HUDEP-2 (cell line): ENCODE measurements around the gene KLHDC10.
"Not testable (repeated sequence)": the region's sequence is repeated elsewhere in the genome, so short reads cannot be mapped to it uniquely, and the experiment has no call there.

Experiments
- DNase-seq, 76 experiments: peaks; one replicate each; lab custom pipeline; 2025; ENCODE audit not compliant: unreplicated experiment in 76 of 76; lab: John Stamatoyannopoulos, UW

The KLHDC10 gene

DNA sequence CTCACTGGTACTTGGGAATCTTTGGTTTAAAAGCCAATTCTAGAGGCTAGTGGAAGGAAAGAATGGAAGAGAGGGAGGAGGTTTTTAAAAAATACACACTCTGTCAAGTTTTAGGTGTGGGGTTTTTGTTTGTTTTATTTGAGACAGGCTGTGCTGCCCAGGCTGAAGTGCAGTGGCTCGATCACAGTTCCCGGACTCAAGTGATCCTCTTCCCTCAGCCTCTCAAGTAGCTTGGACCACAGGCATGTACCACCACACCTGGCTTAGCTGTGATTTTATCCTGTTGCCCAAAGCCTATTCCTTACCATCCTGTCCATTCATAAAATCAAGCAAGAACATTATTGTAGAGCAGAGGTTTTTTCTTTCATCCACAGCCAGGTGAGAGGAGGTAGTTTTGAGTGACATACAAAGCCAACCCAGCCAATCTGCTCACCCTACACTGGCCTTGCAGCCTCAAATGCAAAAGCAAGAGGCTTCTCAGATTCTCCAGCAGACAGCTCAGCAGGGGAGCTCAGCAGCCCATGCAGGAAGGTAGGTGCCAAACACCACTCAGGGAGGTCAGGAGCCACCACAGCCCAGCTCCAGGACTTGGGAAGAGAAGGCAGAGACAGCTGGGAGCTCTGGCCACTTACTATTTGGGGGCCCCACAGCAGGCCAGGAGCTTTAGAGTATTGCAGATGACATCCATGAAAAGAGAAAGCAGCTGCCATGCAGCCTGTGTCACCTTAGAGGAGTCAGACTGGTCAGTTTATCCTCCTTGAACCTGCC, 69.0 kb downstream of the KLHDC10 start:
- no peak for DNase-seq

DNA sequence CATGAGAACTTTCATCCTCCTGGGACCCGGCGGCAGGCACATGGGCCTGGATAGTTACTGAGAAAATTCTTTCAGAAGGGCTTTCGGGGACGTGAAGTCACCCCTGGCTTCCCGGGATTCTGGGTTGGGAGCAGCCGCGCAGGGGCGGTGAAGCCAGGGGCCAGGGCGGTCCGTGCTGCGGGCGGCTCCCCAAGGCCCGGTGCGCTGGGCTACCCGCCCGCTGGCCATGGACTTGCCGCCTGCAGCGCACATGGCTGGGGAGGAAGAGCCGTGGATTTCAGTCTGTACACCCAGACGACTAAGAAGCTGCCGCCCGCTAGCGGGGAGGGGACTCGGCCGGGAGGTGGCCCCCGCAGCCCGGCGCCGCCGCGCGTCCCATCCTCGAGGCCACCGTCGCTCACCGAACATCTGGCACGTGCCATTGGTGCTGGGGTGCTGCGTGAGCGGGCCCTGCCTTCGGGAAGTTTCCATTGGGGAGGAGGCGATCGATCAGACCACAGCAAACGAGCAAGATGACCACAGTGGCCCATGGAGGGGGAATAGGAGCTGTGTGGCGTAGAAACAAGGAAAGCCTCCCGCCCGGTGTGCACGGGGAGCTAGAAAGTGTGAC, 70.3 kb downstream of the KLHDC10 start:
- no peak for DNase-seq

DNA sequence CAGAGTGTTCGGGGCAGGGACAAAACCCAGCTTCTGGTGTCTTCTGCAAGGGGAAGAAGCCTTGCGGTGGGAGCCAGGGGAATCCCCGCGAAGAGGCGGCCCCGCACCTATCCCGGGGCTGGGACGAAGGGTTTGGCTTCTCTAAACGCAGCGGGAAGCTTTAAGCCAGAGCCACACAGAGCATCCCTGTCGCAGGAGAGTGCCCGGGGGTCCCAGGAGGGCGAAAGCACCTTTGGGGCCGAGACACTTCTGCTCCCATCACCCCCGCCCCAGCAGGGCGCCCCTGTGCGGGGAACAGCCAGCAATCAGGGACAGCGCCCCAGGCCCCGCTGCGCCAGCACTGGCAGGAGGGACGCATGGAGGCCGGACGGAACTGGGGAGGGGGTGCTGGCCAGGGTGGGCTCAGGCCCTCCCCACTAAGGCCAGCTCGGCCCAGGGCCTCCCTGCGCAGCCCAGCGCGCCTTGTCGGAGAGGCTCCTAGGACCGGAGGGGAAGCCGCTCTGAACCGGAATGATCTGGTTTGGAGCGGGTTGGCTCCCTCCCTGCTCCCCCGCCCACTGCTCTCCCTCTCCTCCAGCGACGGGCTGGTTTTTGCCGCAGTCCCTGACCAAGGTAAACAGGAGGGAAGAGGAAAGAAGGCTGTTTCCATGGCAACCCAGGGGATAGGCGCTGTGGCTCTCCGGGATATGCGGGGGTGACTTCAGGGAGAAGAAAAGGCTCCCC, 71.0 kb downstream of the KLHDC10 start:
- DNase-seq: peak in 3 of 76 experiments; percentile 3 to 12 (median 9)

DNA sequence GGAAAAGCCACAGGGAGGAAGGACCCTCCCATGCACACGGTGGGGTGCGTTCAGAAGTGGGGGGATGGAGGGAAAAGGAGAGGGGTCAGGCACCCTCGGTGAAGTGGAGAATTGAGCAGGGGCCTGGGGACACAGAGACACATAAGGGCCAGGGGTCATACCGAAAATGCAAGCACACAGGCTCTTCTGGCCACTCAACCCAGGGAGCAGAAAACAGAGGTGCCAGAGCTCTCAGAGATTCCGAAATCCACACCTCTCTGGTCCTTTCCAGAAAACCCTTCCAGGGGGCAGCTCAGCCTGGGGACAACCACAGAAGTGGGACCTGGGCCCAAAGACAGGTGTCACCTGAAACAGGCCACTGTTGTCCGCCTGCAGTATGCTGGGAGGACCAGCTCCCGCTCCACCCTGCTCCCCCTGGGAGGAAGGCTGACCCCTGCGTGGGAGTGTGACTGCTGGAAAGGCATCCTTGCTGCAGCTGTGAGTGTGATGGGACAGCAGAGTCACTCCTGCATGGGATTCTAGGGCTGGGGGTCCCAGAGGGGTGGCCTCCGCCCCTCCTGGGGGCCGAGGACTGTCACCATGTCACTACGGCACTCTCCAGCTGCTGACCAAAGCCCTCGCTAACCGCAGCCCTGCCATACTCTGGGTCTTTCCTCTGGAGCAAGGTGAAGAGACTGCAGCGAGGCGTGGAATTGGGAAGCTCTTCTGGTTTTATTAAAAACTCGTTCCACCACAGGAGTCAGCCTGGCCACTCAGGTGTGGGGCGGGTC, 71.7 kb downstream of the KLHDC10 start:
- no peak for DNase-seq

DNA sequence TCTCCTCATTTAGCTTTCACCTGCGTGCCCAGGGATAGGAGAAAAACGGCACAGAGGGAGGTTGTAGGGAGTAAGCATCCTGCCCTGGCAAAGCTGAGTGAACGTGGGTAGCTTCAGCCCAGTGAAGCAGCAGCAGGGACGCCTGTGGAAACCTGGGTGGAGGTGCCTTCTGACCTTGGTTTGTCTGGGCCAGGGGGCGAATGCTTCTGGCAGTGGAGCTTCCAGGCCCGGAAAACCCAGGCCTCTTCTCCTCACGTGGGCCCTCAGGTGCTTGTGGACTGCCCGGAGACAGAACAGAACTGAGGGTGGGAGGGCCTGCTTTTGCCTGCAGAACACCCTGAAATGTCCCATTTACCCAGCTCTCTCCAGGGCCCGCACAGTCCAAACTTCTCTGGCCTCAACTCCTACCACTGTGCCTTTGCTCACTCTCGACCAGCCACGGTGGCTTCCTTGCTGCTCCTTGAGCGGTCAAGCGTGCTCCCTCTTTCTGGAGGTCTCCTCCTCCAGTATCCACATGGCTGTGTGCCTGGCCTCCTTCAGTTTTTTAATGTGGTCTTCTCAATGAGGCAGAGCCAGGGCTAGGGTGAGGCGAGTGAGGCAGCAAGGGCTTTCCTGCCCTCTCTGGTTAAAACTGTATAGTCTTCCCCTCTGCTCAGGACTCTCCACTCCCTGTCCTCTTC, 72.5 kb downstream of the KLHDC10 start:
- DNase-seq: no peak

DNA sequence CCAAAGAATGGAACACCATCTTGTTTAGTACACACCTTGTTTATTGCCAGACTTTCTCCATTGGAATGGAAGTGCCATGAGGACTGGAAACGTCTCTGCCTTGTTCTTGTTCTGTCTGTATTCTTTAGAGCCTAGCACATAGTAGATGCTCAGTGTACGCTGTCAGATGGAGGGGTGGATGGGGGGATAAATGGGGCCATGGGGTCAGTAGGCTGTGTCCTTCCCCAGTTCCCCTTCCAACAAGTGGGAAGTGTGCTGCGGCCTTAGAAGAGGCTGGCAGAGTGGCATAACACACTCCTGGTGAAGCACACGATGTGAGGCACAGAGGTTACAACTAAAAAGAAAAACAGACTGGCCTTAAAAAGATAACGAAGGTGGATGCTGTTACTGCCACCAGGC, 73.0 kb downstream of the KLHDC10 start:
- no peak for DNase-seq

DNA sequence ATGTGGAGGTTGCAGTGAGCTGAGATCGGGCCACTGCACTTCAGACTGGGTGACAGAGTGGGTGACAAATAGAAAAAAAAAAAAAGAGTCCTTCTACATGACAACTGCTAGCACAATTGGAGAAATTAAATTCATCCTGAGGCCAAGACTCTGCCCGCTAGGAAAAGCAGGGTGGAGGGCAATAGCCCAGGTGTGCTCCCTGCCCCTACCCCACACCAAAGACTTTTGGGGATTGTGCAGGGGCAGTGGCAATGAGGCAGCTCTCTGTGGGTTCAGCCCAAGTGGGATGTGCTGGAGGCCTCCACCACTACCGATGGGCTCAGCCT, 73.6 kb downstream of the KLHDC10 start:
- DNase-seq: no peak

DNA sequence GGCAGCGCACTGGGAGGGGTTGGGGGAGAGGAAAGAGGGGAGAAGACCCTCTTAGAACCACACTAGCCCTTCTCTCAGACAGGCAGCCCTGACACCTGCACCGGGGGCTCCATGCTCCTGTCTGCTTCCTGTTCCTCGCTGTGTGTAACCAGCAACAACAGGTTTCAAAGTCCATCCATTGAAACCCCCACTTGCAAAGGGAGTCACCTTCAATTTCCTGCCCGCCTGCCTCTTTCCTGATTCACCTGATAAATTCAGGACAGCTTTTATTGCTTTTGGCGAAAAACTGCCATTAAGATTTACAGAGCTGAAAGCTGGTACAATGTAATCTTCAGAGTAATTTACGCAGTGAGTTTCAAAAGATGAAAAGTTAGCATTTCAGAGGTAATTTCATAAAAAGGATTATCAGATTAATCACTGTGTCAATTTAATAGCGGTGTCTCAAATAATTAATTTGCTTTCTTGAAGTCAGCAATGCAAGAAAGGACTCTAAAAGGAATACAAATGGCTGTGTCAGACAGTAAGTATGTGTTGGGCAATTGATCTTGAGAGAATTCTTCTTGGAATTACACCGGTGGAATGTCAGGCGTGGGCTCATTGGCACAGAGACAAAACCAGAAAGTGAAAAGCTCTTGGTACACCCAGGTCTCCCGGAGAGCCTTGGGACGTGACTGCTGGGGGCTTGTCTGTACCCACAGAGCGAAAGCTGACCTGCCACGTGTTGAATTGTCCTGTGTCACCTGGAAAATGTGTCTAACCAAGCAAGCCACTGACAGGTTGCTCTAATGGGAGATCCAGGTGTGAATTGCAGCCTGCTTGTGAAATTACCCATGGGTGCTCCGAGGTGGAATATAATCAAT, 74.2 kb downstream of the KLHDC10 start:
- no peak for DNase-seq

DNA sequence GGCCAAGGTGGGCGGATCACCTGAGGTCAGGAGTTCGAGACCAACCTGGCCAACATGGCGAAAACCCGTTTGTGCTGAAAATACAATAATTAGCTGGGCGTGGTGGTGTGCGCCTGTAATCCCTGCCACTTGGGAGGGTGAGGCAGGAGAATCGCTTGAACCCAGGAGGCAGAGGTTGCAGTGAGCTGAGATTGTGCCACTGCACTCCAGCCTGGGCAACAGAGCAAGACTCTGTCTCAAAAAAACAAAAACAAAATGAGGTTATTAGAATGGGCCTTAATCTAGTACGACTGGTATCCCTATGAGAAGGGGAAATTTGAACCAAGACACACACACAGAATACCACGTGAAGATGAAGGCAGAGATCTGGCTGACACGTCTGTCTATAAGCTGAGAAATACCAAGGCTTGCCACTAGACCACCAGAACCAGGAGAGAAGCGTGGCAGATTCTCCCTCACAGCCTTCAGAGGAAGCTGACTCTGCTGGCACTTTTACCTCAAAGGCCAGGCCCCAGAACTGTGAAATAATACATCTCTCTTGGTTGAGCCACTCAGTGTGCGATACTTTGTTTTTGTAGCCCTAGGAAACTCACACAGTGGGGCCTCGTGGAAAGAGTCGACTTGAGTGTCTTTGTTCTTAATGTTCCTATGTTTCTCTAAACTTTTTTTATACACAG, 75.2 kb downstream of the KLHDC10 start:
- DNase-seq: no peak

DNA sequence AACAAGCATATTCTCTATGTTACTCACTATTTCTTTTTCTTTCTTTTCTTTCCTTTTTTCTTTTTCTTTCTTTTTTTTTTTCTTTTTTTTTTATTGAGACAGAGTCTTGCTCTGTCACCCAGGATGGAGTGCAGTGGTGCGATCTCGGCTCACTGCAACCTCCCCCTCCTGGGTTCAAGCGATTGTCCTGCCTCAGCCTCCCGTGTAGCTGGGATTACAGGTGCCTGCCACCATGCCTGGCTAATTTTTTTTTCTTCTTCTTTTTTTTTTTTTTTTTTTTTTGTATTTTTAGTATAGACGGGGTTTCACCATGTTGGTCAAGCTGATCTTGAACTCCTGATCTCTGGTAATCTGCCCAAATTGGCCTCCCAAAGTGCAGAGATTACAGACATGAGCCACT, 75.8 kb downstream of the KLHDC10 start:
- DNase-seq: not testable (repeated sequence)

DNA sequence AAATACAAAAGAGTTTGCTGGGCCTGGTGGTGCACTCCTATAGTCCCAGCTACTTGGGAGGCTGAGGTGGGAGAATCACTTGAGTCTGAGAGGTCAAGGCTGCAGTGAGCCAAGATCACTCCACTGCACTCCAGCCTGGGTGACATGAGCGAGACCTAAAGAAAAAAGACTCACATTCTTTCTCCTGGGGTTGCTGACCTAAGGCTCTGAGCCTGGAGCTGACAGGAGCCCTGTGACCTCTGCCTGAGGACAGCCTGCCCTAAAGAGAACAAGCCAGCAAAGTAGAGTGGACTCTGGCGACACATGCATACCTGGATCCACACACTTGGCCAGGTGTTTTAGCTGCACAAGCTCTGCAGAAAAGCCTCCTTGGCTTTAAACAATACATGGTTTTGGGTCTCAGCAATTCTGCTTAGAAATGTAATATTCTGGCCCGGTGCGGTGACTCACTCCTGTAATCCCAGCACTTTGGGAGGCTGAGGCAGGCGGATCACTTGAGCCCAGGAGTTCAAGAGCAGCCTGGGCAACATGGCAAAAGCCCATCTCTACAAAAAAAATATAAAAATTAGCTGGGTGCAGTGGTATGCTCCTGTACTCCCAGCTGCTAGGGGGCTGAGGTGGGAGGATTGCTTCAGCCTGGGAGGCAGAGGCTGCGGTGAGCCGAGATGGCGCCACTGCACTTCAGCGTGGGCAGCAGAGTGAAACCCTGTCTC, 76.5 kb downstream of the KLHDC10 start:
- no peak for DNase-seq

DNA sequence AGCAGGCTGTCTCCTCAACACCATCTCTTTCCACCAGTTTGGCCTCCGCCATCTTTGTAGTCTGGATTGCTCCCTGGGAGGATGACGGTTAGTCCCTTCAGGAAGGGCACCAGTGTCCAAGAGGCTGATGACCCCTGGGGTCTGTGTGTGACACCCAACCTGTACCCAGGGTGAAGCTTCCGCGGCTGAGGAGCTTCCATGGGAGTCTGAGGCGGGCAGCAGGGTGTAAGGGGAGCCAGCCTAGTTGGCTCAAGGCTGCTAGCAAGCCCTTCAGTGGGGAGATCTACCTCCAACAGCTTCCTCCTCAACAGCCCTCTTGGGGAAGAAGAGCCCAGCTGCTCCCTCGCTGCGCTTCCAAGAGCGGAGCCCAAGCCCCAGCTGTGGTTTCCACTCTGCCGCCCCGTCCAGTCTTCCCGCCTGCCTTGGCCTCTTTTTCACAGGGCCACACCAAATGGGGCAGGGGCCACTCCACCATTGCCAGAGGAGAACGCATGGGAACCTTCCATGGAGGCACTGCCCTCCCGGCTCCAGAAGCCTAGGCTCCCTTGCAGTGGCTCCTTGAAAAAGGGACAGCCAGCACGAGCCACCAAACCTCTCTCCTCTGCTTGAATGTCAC, 77.5 kb downstream of the KLHDC10 start:
- no peak for DNase-seq

DNA sequence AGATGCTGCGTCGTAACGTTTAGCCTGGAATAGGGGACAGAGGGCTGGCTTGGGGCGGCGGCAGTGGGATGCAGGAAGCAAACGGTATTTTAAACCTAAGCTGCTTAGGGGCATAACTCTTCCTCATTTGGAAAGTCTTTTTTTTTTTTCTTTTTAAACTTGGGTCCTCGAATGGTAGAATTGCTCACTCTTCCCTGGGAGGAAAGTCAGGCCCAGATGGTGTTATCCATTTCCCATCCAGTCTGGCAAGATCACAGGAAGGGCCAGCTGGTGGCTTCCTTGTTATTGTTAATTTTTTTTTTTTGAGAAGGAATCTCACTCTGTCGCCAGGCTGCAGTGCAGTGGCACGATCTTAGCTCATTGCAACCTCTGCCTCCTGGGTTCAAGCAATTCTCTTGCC, 78.2 kb downstream of the KLHDC10 start:
- no peak for DNase-seq

DNA sequence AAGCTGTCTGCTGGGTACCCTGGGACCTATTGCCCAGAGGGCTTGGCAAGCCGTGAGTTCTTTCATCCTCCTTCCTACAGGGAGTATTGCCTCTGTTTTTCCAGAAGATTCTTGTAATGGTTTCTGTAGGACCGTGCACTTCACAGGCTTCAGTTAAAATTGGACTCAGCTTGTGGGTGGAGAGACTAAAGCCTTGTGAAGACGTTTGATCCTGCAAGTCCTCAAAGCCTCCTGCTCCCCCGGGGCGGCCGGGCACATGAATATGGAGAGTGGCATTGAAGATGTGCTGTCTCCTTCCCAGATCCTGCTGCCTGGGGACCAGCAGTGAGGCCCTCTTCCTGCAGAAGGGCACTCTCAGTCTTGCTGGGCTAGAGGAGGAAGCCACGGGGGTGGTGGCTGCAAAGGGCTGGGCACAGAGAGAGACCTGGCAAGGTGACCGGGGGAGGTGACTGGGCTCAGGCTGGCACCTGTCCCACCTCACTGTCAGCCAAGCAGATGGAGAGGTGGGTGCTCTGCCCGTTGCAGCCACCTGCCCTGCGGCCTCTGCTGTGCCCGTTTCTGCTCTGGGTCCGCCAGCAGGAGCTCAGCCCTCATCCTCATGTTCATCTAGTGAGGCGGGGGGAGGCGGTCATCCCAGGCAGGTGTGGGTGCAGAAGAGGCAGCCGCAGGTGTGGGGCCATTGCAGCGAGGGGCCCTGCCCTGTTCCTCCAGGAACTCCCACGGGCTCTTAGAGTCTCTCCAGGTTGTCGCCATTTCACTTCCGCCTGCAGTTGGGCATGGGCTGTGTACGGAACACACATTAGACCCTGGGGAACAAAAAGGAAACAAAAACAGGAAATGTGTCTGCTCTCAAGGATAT, 79.2 kb downstream of the KLHDC10 start:
- no peak for DNase-seq

DNA sequence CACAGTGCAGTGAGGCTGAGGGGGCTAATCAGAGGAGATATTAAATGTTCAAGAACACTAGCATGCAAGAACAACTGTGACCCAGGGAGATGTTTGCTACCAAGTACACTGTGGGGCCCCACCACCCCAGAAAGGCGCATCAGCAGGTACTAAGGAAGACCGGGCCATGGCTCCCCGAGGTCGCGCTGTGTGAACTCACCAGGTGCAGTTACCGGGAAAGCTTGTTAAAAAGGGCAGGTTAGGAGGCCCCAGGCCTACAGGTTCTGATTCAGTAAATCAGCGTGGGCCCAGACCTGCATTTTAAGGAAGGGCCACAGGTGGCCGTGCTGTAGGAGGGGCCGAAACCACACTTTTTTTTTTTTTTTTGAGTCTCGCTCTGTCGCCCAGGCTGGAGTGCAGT, 80.3 kb downstream of the KLHDC10 start:
- DNase-seq: no peak

DNA sequence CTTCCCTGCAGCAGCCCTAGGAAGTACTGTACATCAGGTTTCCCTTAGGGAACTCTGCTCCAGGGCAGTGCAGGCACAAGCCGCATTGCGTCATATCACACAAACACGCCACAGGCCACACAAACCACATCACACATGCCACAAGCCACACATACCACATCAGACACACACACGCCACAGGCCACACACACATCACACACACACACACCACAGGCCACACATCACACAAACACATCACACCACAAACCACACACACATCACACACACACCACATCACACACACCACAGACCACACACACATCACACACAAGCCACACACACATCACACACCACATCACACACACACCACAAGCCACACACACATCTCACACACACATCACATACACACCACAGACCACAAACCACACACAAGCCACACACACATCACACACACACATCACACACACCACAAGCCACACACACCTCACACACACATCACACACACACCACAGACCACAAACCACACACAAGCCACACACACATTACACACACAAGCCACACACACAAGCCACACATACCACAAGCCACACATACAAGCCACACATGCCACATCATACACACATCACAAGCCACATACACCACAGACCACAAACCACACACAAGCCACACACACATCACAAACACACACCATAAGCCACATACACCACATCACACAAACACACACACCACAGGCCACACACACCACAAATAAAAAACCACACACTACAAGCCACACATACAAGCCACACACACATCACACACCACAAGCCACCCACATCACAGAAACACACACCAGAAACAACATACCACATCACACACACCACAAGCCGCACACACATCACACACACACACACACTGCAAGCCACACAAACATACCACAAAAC, 81.5 kb downstream of the KLHDC10 start:
- no peak for DNase-seq
